Measurements from ENCODE around the gene ZNF750.

DNA sequence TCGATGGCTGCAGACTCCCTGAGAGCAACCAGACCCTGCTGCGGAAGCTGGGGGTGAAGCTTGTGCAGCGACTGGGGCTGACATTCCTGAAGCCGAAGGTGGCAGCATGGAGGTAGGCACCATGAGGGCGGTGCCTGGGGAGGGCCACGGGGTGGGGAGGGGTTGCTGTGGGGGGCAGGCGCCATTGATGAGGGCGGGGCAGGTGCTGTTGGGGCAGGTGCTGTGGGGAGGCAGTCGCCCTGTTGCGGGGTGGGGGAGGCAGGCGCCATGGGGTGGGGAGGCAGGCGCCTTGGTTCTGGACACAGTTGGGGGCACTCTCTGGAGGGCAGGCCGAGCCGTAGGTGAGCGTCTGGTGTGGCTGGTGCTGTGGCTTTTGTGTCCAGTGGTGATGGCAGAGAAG lies 38.9 kb downstream of the ZNF750 start:
- TF ChIP-seq, protein P1, sequence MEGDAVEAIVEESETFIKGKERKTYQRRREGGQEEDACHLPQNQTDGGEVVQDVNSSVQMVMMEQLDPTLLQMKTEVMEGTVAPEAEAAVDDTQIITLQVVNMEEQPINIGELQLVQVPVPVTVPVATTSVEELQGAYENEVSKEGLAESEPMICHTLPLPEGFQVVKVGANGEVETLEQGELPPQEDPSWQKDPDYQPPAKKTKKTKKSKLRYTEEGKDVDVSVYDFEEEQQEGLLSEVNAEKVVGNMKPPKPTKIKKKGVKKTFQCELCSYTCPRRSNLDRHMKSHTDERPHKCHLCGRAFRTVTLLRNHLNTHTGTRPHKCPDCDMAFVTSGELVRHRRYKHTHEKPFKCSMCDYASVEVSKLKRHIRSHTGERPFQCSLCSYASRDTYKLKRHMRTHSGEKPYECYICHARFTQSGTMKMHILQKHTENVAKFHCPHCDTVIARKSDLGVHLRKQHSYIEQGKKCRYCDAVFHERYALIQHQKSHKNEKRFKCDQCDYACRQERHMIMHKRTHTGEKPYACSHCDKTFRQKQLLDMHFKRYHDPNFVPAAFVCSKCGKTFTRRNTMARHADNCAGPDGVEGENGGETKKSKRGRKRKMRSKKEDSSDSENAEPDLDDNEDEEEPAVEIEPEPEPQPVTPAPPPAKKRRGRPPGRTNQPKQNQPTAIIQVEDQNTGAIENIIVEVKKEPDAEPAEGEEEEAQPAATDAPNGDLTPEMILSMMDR (optimal IDR thresholded peaks at IDR 0.05 in 1 of 3, IDR thresholded peaks at IDR 0.05 in 1 of 3, conservative IDR thresholded peaks at IDR 0.05 in 1 of 3; ENCODE audit: extremely low read depth in 1 of 3, insufficient read depth in 2 of 3, low read length in 3 of 3): no peak
- TF ChIP-seq EZH2 (IDR thresholded peaks at IDR 0.05; ENCODE audit: low read length): no peak

Data from keratinocyte (primary cell).